NCI-H187 treated with DMSO at 0.1 percent for 48 hours (cell line): ENCODE measurements around the gene TP53AIP1.
"Not testable (repeated sequence)": the region's sequence is repeated elsewhere in the genome, so short reads cannot be mapped to it uniquely, and the experiment has no call there.

Experiments used
- DNase-seq: peaks from one replicate; lab custom pipeline; 2025; lab: John Stamatoyannopoulos, UW

TP53AIP1 gene

DNA sequence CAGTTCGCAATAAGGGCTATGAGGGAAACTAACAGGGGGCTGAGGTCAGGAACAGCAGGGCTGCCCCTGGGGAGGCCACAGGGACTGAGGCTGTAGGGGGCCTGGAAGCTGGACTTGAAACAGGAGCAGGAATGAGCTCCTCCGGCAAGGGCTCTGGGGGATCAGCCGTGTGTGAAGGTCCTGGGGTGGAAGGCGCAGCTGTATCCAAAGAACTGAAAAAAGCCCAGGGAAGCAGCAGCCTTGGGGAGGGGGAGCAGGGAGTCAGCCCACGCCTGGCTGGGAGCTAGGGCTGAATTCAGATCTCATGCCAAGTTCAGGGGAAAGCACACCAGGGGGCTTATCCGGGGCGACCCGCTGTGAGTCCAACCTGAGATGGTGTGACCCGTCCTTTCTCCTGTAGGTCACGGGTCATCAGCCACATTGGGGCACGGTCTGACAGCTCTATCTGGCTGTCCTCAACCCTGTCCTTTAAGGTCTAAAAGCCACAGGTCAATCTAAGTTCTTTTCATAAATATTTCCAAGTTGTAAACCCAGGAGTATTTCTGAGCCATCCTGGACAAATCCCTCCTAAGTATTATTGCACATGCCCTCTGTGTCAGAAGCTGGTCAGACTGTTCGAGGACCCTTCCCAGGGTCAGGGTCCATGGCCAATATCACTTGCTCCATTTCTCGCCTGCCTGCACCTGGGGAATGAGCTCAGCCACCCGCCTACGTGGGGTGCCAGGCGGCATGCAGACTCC, 18.0 kb downstream of the TP53AIP1 start:
- DNase-seq, result no peak

DNA sequence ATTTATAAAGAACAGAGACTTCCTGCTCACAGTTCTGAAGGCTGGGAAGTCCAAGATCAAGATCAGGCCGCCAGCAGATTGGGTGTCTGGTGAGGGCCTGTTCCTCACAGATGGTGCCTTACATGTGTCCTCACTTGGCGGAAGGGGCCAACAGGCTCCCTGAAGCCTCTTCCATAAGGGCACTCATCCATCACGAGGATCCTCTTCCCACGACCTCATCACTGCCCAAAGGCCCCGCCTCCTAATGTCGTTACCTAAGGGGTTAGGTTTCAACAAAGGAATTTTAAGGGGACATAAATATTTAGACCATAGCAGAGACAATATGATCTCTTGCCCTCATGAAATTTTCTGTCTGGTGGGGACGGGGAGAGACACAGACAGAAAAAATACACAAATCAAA, 18.6 kb downstream of the TP53AIP1 start:
- no peak for DNase-seq

- DNase-seq, result no peak
These were observed 20.9 kb downstream of the TP53AIP1 start for GRCh38 chr11:128921793-128922192.

DNA sequence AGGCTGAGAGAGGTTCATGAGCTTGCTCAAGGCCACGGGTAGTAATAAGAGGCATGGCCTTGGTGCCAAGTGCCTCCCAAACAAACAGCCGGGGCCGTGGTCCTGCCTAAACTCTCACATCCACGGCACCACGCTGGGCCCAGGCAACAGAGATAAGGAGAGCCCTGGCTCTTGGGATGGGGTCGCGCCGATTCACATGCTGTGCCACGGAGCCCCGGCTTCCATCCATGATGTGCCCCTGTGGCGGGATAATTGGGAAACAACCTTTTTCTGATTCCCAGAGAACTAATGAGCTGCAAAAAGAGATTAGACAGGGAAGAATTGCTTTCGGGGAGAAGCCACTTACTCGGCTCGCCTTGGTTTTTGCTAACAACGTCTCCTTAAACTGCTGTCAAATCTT, 22.0 kb downstream of the TP53AIP1 start:
- no peak for DNase-seq

DNA sequence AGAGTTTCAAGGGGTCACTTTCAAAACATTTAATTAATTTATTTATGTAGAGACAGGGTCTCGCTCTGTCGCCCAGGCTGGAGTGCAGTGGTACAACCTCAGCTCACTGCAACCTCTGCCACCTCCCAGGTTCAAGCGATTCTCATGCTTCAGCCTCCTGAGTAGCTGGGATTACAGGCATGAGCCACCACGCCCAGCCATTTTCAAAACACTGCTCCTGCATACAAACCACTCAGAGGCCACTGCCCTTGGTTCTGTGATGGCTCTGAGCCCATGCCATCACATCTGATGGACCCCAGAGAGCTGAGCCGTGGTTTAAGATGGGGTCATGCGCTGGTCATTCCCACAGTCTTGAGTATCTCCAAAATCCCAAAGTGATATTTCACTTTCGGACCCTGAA, 23.0 kb downstream of the TP53AIP1 start:
- not testable (repeated sequence) for DNase-seq

DNA sequence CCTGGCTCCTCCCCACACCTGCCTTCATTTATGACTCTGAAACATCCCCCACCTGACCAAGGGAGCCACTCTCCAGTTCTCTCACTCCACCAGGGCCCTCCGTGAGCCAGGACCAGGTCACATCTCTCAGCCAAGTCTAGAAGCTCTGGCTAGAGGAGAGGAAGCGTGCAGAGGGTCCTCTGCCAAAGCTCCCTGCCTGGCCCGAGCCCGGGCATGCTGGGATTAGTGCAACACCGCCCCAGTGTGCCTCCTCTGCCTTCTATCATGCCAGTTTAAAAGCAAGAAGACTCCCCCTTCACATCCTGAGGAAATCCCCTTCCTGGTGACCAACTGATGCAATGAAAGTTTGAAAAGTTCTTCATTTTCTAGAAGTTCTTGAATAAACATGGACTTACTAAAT, 23.5 kb downstream of the TP53AIP1 start:
- DNase-seq, result no peak

- DNase-seq, result no peak
These were observed 25.4 kb downstream of the TP53AIP1 start for GRCh38 chr11:128917144-128917724.

DNA sequence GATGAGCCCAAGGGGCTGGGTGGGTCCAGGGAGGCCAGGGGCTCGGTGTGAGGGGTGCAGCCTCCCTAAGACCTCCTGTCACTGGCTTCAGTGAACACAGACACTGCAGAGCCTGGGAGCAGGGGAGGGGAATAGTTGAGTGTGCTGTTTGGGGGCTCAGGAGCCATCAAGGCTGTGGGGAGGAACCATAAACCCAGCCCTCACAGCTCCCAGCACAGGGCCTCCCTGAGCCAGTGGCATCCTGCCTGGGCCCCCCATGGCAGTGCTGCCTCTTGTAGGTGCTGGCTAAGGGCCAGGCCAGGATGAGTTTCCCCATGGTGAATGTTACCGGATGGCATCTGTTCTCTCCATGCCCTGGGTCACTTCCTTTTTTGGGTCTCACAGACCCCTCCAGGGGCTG, 26.0 kb downstream of the TP53AIP1 start:
- no peak for DNase-seq

DNA sequence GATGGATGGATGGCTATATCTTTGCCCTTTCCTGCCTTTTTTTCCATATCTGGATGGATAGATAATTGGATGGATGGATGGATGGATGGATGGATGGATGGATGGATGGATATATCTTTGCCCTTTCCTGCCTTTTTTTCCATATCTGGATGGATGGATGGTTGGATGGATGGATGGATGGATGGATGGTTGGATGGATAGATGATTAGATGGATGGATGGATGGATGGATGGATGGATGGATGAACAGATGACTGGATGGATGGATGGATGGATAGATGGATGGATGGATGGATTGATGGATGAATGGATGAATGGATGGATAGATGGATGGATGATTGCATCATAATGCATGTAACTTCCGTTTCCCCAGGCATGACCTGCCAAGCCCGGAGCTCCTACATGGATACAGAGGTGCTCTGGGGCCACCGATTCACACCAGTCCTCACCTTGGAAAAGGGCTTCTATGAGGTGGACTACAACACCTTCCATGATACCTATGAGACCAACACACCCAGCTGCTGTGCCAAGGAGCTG, 26.6 kb downstream of the TP53AIP1 start:
- DNase-seq, result no peak

GRCh38 chr11:128915149-128915521, 27.5 kb downstream of the TP53AIP1 start:
- no peak for DNase-seq

DNA sequence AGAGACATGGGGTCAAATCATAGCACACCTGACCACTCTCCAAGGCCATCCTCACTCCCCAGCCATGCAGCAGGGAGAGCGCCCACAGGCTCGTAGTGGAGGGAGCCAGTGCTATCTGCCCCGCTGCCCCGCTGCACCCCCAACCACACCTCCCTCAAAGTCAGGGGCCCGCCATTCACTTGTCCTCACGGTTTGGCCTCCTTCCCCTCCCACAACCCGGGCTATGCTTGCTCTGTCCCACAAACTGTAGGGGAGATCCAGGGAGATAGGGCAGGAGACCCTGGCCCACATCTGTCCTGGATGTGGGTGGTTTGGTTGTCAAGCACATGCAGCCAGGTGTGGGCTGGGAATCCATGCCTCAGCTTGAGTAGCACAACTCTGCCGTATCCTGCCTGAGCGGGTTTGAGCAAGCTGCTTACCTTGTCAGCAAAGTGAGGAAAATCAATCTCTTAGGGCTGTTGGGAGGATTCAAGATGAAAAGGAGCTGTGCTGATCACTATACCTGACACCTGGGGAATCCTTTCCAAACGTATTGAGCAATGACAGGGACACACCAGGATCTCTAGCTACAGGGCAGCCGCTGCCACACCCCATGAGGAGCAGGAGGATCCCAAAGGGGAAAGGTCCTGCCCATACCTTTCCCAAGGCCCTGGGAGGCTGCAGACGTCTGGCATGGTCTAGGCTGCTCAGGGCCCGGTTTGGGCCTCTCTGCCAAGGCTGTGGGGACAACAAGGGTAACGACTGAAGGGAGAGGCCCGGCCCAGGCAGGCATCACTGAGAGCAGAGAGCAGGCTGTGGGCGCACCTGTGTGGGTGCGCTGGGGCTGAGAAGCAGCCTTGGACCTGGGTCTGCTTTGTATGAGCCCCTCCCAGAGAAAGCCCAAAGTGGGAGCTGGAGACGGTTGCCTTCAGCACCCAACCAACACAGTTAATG, 28.2 kb downstream of the TP53AIP1 start:
- DNase-seq, result no peak

- no peak for DNase-seq
These were observed 28.9 kb downstream of the TP53AIP1 start for GRCh38 chr11:128913806-128914205.

DNA sequence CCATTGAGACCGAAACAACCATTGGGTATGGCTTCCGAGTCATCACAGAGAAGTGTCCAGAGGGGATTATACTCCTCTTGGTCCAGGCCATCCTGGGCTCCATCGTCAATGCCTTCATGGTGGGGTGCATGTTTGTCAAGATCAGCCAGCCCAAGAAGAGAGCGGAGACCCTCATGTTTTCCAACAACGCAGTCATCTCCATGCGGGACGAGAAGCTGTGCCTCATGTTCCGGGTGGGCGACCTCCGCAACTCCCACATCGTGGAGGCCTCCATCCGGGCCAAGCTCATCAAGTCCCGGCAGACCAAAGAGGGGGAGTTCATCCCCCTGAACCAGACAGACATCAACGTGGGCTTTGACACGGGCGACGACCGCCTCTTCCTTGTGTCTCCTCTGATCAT, 31.0 kb downstream of the TP53AIP1 start:
- DNase-seq, result no peak

GRCh38 chr11:128911239-128911638, 31.4 kb downstream of the TP53AIP1 start:
- no peak for DNase-seq

DNA sequence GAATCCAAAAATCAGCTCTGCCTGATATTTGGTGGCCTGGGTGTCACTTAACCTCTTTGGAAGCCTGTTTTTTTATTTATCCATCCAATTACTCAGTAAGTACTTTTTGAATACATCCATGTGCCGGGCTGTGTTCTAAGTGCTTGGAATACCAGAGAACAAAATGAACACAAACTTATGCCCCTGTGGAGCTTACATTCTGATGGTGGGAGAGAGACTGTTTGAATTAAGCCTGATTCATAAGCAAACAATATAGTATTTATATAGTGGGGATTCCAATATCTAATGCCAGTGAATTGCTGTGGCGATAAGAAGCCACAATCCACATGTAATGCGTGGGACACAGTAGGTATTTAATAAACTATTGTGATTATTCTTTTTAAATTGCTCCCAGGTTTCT, 32.1 kb downstream of the TP53AIP1 start:
- no peak for DNase-seq

DNA sequence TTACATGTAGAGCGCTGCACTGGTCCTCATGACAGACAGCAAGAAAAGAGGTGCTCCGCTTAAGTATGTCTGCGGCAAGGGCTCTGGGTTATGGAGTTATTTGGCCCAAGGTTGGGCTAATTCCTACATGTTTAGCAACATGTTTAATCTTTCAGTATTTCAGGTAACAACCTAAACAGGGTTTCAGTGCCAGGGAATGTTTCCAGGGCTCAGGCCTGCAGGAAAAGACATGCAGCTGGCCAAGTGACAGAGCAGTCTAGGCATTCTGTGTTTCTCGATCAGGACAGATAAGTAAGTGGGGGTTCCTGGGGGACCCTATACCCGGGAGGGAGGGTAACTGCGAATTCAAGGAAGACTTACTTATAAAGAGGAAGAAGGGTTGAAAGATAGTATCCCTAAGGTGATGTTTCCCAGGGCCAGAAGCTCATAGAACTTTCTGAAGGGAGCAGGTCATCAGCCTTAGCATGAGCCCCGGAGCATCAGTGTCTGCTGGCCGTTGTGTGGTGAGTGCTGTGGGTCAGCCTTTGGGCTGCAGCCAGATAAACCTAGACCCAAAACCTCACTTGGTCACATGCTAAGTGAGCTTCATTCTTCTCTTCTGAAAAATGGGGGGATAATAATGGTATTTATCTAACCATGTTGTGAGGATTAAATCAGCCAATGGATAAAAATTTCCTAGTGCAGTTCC, 33.1 kb downstream of the TP53AIP1 start:
- DNase-seq, result no peak

GRCh38 chr11:128908391-128909246, 34.1 kb downstream of the TP53AIP1 start:
- no peak for DNase-seq

DNA sequence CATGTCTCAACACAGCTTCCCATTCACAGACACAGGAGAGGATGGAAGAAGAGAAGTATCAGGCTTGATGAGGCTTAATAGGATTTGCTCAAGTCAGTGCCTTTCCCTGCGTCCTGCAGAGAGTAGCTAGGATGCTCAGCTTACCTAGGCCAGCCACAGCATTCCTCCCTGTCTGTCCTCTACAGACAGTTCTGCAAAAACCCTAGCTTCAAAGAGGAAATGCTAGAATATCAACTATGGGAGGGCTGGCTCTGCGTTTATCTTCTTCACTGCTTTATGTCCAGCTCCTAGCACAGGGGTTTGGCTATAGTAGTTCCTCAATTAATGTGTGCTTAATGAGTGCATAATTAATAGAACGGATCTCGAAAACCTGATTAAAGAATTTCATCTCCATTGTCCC, 35.1 kb downstream of the TP53AIP1 start:
- DNase-seq, result no peak

- no peak for DNase-seq
These were observed 36.3 kb downstream of the TP53AIP1 start for GRCh38 chr11:128906185-128907050.
